DND-41 (cell line): ENCODE results near the gene TRPC3.

Source experiments
- ATAC-seq: fragments of 200-7000 bp; cut with Tn5 transposase; 3 replicates; pipeline ENCODE4 v1.9.1; 2021; ENCODE audit warnings: low read depth; ENCODE audit not compliant: insufficient read depth
- DNase-seq: peaks from one replicate; pipeline ENCODE4 v3.0.0-alpha.2; 2020
- H2AFZ ChIP-seq: 2 replicates; pipeline ENCODE4 v1.6.0; 2012; ENCODE audit warnings: low read depth, low read length
- H3K27ac ChIP-seq: 2 replicates; pipeline ENCODE4 v1.5.1; 2012; ENCODE audit warnings: low read length, inconsistent platforms
- H3K27me3 ChIP-seq: fragments of 200-600 bp; sonication (generic); 2 replicates; pipeline ENCODE4 v1.6.0; 2012; ENCODE audit warnings: low read length, mild to moderate bottlenecking, inconsistent platforms; ENCODE audit not compliant: insufficient read depth, poor library complexity
- H3K36me3 ChIP-seq: 2 replicates; pipeline ENCODE4 v1.5.1; 2012; ENCODE audit warnings: low read length, inconsistent platforms; ENCODE audit not compliant: insufficient read depth
- H3K4me1 ChIP-seq: 2 replicates; pipeline ENCODE4 v1.5.1; 2012; ENCODE audit warnings: mild to moderate bottlenecking, low read length; ENCODE audit not compliant: insufficient read depth
- H3K4me2 ChIP-seq: 2 replicates; pipeline ENCODE4 v1.6.0; 2012; ENCODE audit warnings: mild to moderate bottlenecking, moderate library complexity, low read length, inconsistent platforms; ENCODE audit not compliant: insufficient read depth
- H3K4me3 ChIP-seq, 2 experiments: fragments of 200-600 bp in 1 of 2; shearing (Covaris generic) in 1 of 2; 2 replicates each; pipeline ENCODE4 v1.5.1; 2012 to 2016; ENCODE audit warnings: inconsistent platforms in 2 of 2, low read length in 2 of 2, mild to moderate bottlenecking in 2 of 2, low read depth in 1 of 2, moderate library complexity in 1 of 2
- H3K79me2 ChIP-seq: 2 replicates; pipeline ENCODE4 v1.6.0; 2012; ENCODE audit warnings: low read length, inconsistent platforms; ENCODE audit not compliant: insufficient read depth
- H3K9ac ChIP-seq: 2 replicates; pipeline ENCODE4 v1.6.0; 2012; ENCODE audit warnings: low read depth, mild to moderate bottlenecking, inconsistent platforms, low read length, moderate library complexity
- H3K9me3 ChIP-seq: 2 replicates; pipeline ENCODE4 v1.5.1; 2012; ENCODE audit warnings: low read length, moderate library complexity, mild to moderate bottlenecking, inconsistent platforms; ENCODE audit not compliant: insufficient read depth, severe bottlenecking
- H4K20me1 ChIP-seq: 2 replicates; pipeline ENCODE4 v1.6.0; 2012; ENCODE audit warnings: low read length; ENCODE audit not compliant: insufficient read depth
- EZH2 ChIP-seq: IDR thresholded peaks from 3 replicates; pipeline ENCODE4 v1.6.1; 2012; ENCODE audit warnings: borderline replicate concordance, low read depth, mild to moderate bottlenecking, moderate library complexity, low read length, inconsistent platforms; ENCODE audit not compliant: severe bottlenecking
- TF ChIP-seq, protein P1 (sequence below): IDR thresholded peaks from 2 replicates; pipeline ENCODE4 v1.5.1; 2012; ENCODE audit warnings: borderline replicate concordance, low read length, moderate library complexity, mild to moderate bottlenecking; ENCODE audit not compliant: poor library complexity, severe bottlenecking; ENCODE audit errors: extremely low read depth

Gene TRPC3

DNA sequence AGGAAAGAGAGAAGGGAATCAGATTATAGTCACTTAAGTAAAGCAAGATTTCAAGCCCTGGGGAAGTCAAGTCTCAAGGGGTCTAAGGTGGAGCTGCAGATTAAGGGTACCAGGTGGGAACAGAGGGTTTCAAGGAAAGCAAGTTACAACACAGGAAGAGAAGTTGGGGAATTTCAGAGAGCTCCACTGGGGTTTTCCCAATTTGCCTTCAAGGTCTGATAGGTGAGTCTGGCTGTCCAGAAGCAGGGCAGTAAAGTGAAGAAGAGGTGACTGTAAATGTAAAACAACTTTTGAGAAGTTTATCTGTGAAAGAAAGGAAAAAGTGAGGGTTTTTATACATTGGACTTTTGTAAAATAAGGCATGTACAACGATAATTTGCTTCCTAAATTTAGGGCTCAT, 37.1 kb upstream of the TRPC3 start:
- no peaks in the 10 kb centered on the region for H3K9me3 ChIP-seq
- no peak overlapping the region for H3K4me3 ChIP-seq
- no peak for TF ChIP-seq EZH2
- TF ChIP-seq, protein P1, sequence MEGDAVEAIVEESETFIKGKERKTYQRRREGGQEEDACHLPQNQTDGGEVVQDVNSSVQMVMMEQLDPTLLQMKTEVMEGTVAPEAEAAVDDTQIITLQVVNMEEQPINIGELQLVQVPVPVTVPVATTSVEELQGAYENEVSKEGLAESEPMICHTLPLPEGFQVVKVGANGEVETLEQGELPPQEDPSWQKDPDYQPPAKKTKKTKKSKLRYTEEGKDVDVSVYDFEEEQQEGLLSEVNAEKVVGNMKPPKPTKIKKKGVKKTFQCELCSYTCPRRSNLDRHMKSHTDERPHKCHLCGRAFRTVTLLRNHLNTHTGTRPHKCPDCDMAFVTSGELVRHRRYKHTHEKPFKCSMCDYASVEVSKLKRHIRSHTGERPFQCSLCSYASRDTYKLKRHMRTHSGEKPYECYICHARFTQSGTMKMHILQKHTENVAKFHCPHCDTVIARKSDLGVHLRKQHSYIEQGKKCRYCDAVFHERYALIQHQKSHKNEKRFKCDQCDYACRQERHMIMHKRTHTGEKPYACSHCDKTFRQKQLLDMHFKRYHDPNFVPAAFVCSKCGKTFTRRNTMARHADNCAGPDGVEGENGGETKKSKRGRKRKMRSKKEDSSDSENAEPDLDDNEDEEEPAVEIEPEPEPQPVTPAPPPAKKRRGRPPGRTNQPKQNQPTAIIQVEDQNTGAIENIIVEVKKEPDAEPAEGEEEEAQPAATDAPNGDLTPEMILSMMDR, result no peak
- H3K79me2 ChIP-seq, result no peaks in the 10 kb centered on the region
- DNase-seq, result no peak
- H3K27ac ChIP-seq, result no peak overlapping the region
- H3K27me3 ChIP-seq, result no peaks in the 10 kb centered on the region
- no peak for ATAC-seq
- H3K36me3 ChIP-seq, result no peaks in the 10 kb centered on the region
- no peak overlapping the region for H3K9ac ChIP-seq
- no peak overlapping the region for H3K4me2 ChIP-seq
- no peaks in the 10 kb centered on the region for H3K4me1 ChIP-seq
- no peaks in the 10 kb centered on the region for H4K20me1 ChIP-seq
- no peak overlapping the region for H2AFZ ChIP-seq

DNA sequence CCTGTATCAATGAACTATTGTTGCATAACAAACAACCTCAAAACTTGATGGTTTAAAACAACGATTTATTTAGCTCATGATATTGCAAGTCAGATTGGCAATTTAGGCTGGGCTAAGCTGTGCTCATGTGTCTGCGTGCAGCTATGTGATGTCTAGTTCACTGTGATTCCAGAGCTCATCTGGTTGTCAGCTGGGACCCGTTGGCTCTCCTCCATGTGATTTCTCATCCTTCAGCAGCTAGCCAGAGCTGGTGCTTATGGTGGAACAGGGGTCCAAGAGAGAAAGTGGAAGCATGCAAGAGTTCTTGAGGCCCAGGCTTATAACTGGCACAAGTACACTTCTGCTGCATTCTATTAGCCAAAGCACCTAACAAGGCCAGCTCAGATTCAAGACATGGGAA, 28.8 kb upstream of the TRPC3 start:
- Histone ChIP-seq H3K79me2 (no peaks in the 10 kb centered on the region), H3K4me1 (no peaks in the 10 kb centered on the region), H3K9ac (no peak overlapping the region), H3K36me3 (no peaks in the 10 kb centered on the region), H3K4me2 (no peak overlapping the region), H3K4me3 (no peak overlapping the region), H2AFZ (no peak overlapping the region), H3K27me3 (peaks cover 5% of the 10 kb centered on the region), H4K20me1 (no peaks in the 10 kb centered on the region), H3K9me3 (no peaks in the 10 kb centered on the region), H3K27ac (no peak overlapping the region)
- no peak for TF ChIP-seq EZH2
- TF ChIP-seq, protein P1, result no peak
- DNase-seq, result no peak
- no peak for ATAC-seq

DNA sequence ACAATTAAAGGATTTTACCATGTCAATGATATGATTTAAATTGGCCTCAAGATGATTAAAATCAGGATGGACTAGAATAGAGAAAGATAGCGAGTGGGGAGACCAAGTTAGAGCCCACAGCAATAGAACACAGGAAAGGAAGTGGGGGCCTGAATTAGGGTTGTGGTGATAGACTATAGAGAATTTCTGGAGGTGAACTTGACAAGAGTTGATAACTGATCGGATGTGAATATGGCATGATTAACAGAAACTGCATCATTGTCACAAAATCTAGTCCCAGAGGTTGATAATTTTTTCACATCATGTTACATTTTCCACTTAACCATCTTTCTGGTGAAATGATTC, 26.3 kb upstream of the TRPC3 start:
- no peaks in the 10 kb centered on the region for H3K9me3 ChIP-seq
- H3K27me3 ChIP-seq, result peaks cover 9% of the 10 kb centered on the region
- H3K36me3 ChIP-seq, result no peaks in the 10 kb centered on the region
- no peak overlapping the region for H3K9ac ChIP-seq
- H2AFZ ChIP-seq, result no peak overlapping the region
- H3K4me1 ChIP-seq, result no peaks in the 10 kb centered on the region
- no peaks in the 10 kb centered on the region for H4K20me1 ChIP-seq
- H3K4me3 ChIP-seq, result no peak overlapping the region
- no peaks in the 10 kb centered on the region for H3K79me2 ChIP-seq
- TF ChIP-seq EZH2, result no peak
- TF ChIP-seq, protein P1, result no peak
- H3K27ac ChIP-seq, result no peak overlapping the region
- H3K4me2 ChIP-seq, result no peak overlapping the region
- no peak for DNase-seq
- no peak for ATAC-seq
